SK-N-SH (cell line): ENCODE data around the gene CBLB. TPM values are rescaled to one million over a fixed set of nuclear protein-coding genes. Genes with fewer than 3 reads are reported as not detected.

Experiments
- CTCF ChIA-PET: fragments of 300-600, 350-600 bp; formaldehyde crosslinking; extraction: SDS; loops from one replicate; lab custom pipeline; 2021; lab: Yijun Ruan, JAX
- POLR2A ChIA-PET: fragments of 350-600 bp; sonication (Branson Sonifier 250); formaldehyde crosslinking; extraction: SDS; loops from one replicate; lab custom pipeline; 2020; ENCODE audit warnings: antibody characterized with exemption, inconsistent platforms; lab: Yijun Ruan, JAX
- DNase-seq: peaks from one replicate; pipeline ENCODE4 v3.0.0; 2012
- H2AFZ ChIP-seq: fragments of 200-600 bp; sonication (generic); 2 replicates; pipeline ENCODE4 v1.8.1; 2016; ENCODE audit warnings: antibody characterized with exemption, mild to moderate bottlenecking, low read depth
- H3F3A ChIP-seq: fragments of 200-600 bp; sonication (generic); replicated peaks from 2 replicates; pipeline ENCODE3; 2016; ENCODE audit warnings: antibody characterized with exemption, mild to moderate bottlenecking; ENCODE audit not compliant: insufficient read depth
- H3K27ac ChIP-seq, 2 experiments: fragments of 200-500 bp in 1 of 2; fragments of 200-600 bp in 1 of 2; sonication (Bioruptor generic) in 1 of 2; sonication (generic), shearing (Covaris generic) in 1 of 2; 2 replicates each; pipeline versions ENCODE4 v1.5.1 to v1.6.1; 2014 to 2016; ENCODE audit warnings: low read depth in 2 of 2, inconsistent platforms in 1 of 2, low read length in 1 of 2, mild to moderate bottlenecking in 1 of 2, mixed read lengths in 1 of 2
- H3K27me3 ChIP-seq: fragments of 200-600 bp; sonication (generic), shearing (Covaris generic); 2 replicates; pipeline ENCODE4 v1.6.1; 2016; ENCODE audit warnings: mixed run types; ENCODE audit not compliant: insufficient read depth
- H3K36me3 ChIP-seq, 2 experiments: fragments of 200-500 bp in 1 of 2; fragments of 200-600 bp in 1 of 2; sonication (Bioruptor generic) in 1 of 2; sonication (generic) in 1 of 2; replicated peaks in 1 of 2; 2 replicates each; pipeline versions ENCODE3 to v1.5.1; 2014 to 2016; ENCODE audit warnings: low read length in 1 of 2, mild to moderate bottlenecking in 1 of 2; ENCODE audit not compliant: insufficient read depth in 2 of 2, control insufficient read depth in 1 of 2
- H3K4me1 ChIP-seq, 2 experiments: fragments of 200-500 bp in 1 of 2; fragments of 200-600 bp in 1 of 2; sonication (Bioruptor generic) in 1 of 2; sonication (generic), shearing (Covaris generic) in 1 of 2; 2 replicates each; pipeline versions ENCODE4 v1.5.1 to v1.6.1; 2014 to 2016; ENCODE audit warnings: low read depth in 1 of 2, low read length in 1 of 2, mixed run types in 1 of 2; ENCODE audit not compliant: insufficient read depth in 2 of 2, control insufficient read depth in 1 of 2
- H3K4me2 ChIP-seq: fragments of 200-600 bp; sonication (generic), shearing (Covaris generic); 2 replicates; pipeline ENCODE4 v1.6.1; 2017; ENCODE audit warnings: mixed run types
- H3K4me3 ChIP-seq, 2 experiments: fragments of 200-500 bp in 1 of 2; fragments of 200-600 bp in 1 of 2; sonication (Bioruptor generic) in 1 of 2; sonication (generic), shearing (Covaris generic) in 1 of 2; 2 replicates each; pipeline versions ENCODE4 v1.5.1 to v1.8.1; 2014 to 2016; ENCODE audit warnings: low read depth in 2 of 2, inconsistent platforms in 1 of 2, low read length in 1 of 2, mild to moderate bottlenecking in 1 of 2, mixed read lengths in 1 of 2, moderate library complexity in 1 of 2
- H3K79me2 ChIP-seq: fragments of 200-600 bp; sonication (generic); 2 replicates; pipeline ENCODE4 v1.8.1; 2017; ENCODE audit warnings: mild to moderate bottlenecking; ENCODE audit not compliant: insufficient read depth
- H3K9ac ChIP-seq: fragments of 200-600 bp; sonication (generic); 2 replicates; pipeline ENCODE4 v1.6.1; 2017; ENCODE audit warnings: mixed run types
- H3K9me2 ChIP-seq: fragments of 200-600 bp; sonication (generic); 2 replicates; pipeline ENCODE4 v1.6.1; 2017; ENCODE audit warnings: mixed run types
- H3K9me3 ChIP-seq: fragments of 200-600 bp; sonication (generic); 2 replicates; pipeline ENCODE4 v1.6.1; 2017; ENCODE audit warnings: mixed run types, mild to moderate bottlenecking, moderate library complexity
- H4K20me1 ChIP-seq: fragments of 200-600 bp; sonication (generic); 2 replicates; pipeline ENCODE4 v1.6.1; 2017; ENCODE audit warnings: mild to moderate bottlenecking, mixed run types; ENCODE audit not compliant: insufficient read depth
- CHD2 ChIP-seq: fragments of 150-350 bp; IDR thresholded peaks from 2 replicates; pipeline ENCODE4 v1.6.1; 2018; ENCODE audit warnings: low read length; ENCODE audit not compliant: partially characterized antibody
- ELF1 ChIP-seq: IDR thresholded peaks from 2 replicates; pipeline ENCODE4 v1.4.0; 2012
- MEF2A ChIP-seq: IDR thresholded peaks from 2 replicates; pipeline ENCODE4 v1.4.0; 2012; ENCODE audit warnings: low read depth, borderline replicate concordance
- PBX3 ChIP-seq: IDR thresholded peaks from 2 replicates; pipeline ENCODE4; 2012
- POLR2AphosphoS5 ChIP-seq: IDR thresholded peaks from 2 replicates; pipeline ENCODE4 v1.6.1; 2012; ENCODE audit warnings: low read depth, low read length
- RCOR1 ChIP-seq: fragments of 150-350 bp; IDR thresholded peaks from 2 replicates; pipeline ENCODE4 v1.6.1; 2017; ENCODE audit warnings: antibody characterized with exemption, low read length
- REST ChIP-seq: IDR thresholded peaks from 2 replicates; pipeline ENCODE4 v1.6.1; 2012; ENCODE audit warnings: mild to moderate bottlenecking, low read depth, low read length, moderate library complexity
- RXRA ChIP-seq: IDR thresholded peaks from 2 replicates; pipeline ENCODE4 v1.4.0; 2012; ENCODE audit warnings: low read depth, mild to moderate bottlenecking, borderline replicate concordance
- SIN3A ChIP-seq: IDR thresholded peaks from 2 replicates; pipeline ENCODE4 v1.6.1; 2012; ENCODE audit warnings: low read depth, mild to moderate bottlenecking, low read length, moderate library complexity, borderline replicate concordance
- SMC3 ChIP-seq: IDR thresholded peaks from 2 replicates; pipeline ENCODE4 v1.6.1; 2012; ENCODE audit warnings: low read depth, low read length, improper control_type of control experiment
- TCF12 ChIP-seq: IDR thresholded peaks from 2 replicates; pipeline ENCODE4 v1.4.0; 2012
- USF1 ChIP-seq: IDR thresholded peaks from 2 replicates; pipeline ENCODE4 v1.4.0; 2012; ENCODE audit warnings: low read depth, borderline replicate concordance
- ZBTB33 ChIP-seq: IDR thresholded peaks from 2 replicates; pipeline ENCODE4 v1.4.0; 2012; ENCODE audit warnings: low read depth, borderline replicate concordance
- WGBS: methylation state at CpG from one replicate; pipeline ENCODE4 v1.1.6; 2017; ENCODE audit warnings: low lambda C conversion rate; 5-methylcytosine and 5-hydroxymethylcytosine counted together
- polyA plus RNA-seq, 3 experiments: library from polyadenylated mRNA; depleted of rRNA; stranded (reverse); fragments of >200 nt; gene quantifications; 2 replicates each; pipeline ENCODE4 v1.2.3, GENCODE V29; 2012

Gene CBLB
- polyA plus RNA-seq, 1 of the 3 experiments (the other 2 are of a cell fraction), result 4.4 TPM

- no peaks in the 10 kb centered on the region for H3K9me2 ChIP-seq
- H3F3A ChIP-seq, result peaks cover 13% of the 10 kb centered on the region
- no peak overlapping the region for H3K9ac ChIP-seq
- H3K4me1 ChIP-seq, result no peaks in the 10 kb centered on the region; a peak in 1 of 4 replicates
- TF ChIP-seq RCOR1 (no peak), SIN3A (no peak), POLR2AphosphoS5 (no peak), USF1 (no peak), ELF1 (no peak), ZBTB33 (no peak), TCF12 (no peak), MEF2A (no peak), RXRA (no peak), REST (no peak), PBX3 (no peak), CHD2 (no peak), SMC3 (no peak)
- no peak overlapping the region for H3K27ac ChIP-seq
- ChIA-PET CTCF (no interaction called here), POLR2A (no interaction called here)
- no peak overlapping the region for H3K4me2 ChIP-seq
- H3K27me3 ChIP-seq, result no peaks in the 10 kb centered on the region
- DNase-seq, result no peak
- no peak overlapping the region for H3K4me3 ChIP-seq
- WGBS, result 96% methylated on average over 5 of the region's 5 CpGs
- peaks cover 54 to 92% of the 10 kb centered on the region in 2 experiments for H3K36me3 ChIP-seq
- no peaks in the 10 kb centered on the region for H4K20me1 ChIP-seq
- no peak overlapping the region for H2AFZ ChIP-seq
- H3K79me2 ChIP-seq, result no peaks in the 10 kb centered on the region
- no peaks in the 10 kb centered on the region for H3K9me3 ChIP-seq
Measured at GRCh38 chr3:105672996-105673395, 195.8 kb downstream of the CBLB start.
